ENCODE data around the gene CACYBP. TPM values are rescaled to one million over a fixed set of nuclear protein-coding genes. Genes with fewer than 3 reads are reported as not detected.

CACYBP gene
- total RNA-seq, 1 donor from 2014 or later, result 41.7 TPM

DNA sequence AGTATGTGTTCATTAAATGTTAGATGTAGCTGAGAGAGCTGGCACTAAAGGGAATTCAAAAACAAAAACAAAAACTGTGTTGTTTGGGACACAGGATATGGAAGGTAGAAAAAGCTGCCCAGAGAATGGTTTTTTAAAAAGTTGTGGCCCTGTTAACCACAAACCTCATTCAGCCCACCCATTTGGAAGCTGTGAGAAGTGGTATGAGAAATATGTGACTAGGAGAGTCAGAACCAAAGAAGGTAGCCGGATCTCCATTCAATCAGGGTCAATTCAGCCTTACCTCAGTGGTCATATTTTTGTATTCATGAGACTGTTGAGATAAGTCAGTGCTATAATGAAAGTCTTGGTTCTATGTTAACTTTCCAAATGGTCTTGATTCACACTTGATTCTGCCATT, 29.8 kb upstream of the CACYBP start:
- no peak for DNase-seq (ENCODE audit: low spot score)
- intact Hi-C loops (cut with DNase I), result no loop called here

DNA sequence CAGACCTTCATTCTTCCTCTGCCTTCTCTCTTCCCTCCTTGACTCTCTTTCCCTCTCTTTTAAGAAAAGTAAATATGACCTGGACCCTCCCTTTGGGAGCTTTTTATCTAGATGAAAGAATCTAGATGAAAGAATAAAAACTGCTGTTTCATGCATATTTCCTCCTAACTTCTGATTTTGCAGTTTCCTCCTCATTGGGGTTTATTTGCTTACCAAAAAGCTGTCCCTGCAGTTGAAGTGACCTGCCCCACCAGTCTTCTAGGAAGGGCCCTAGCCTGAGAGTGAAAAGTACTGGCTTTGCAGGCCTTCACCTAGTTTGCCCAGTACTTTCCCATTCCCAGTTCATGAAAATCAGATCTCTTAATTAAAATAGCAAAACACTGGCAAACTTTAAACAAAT, 28.3 kb upstream of the CACYBP start:
- no peak for DNase-seq (ENCODE audit: low spot score)
- intact Hi-C loops (cut with DNase I), result no loop called here

DNA sequence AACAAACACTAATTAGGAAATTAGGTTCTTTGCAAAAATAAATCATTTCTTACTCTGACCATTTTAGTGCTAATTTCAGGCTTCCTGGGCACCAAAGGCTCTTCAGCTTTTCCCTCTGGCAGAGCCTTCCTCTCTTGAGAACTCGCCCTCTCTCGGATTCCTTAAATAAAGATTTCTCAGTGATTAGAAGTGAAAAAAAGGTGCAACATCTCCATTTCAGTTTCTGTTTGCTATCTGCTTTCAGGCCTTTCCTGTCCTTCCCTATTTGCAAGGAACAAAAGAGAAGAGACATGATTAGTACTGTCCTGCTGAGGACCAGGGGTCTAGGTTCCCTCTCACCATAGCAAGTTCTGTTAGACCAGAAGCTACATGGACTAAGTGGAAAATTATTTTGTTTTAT, 27.8 kb upstream of the CACYBP start:
- intact Hi-C loops (cut with DNase I), result no loop called here
- DNase-seq (ENCODE audit: low spot score), result no peak

DNA sequence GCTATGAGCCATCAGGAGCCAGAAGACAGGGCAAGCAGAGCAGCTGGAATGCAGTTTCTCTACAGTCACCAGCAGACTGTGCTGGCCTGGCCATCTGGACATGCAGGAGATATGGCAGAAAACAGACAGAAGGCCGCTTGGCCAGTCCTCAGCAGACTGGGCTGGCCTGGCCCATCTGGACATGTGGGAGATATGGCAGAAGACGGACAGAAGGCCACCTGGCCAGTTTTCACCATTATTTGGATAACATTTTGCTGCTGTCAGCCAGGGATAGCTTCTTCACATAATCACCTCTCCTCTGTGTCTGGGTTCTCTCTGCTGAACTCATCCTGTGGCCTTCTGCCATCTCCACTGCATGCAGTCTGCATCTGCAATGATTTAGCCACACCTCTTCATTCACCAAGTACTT, 25.0 kb upstream of the CACYBP start:
- intact Hi-C loops (cut with DNase I), result no loop called here
- DNase-seq (ENCODE audit: low spot score), result no peak

DNA sequence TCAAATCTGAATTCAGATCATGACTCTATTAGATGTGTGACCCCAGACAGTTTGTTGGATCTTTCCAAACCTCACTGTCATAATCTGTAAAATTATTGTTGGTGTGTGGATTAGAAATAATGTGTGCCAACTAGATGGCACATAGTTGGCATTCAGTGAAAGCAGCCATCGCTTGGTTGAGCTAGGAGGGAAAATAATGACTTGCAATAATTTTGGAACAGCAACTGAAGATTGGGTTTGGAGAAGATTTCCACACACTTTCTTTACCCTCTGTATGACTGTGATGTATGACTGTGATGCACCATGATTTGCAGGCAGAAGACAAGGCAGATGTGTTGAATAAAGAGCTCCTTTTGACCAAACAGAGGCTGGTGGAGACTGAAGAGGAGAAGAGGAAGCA, 24.0 kb upstream of the CACYBP start:
- intact Hi-C loops (cut with DNase I), result no loop called here
- DNase-seq (ENCODE audit: low spot score), result no peak

DNA sequence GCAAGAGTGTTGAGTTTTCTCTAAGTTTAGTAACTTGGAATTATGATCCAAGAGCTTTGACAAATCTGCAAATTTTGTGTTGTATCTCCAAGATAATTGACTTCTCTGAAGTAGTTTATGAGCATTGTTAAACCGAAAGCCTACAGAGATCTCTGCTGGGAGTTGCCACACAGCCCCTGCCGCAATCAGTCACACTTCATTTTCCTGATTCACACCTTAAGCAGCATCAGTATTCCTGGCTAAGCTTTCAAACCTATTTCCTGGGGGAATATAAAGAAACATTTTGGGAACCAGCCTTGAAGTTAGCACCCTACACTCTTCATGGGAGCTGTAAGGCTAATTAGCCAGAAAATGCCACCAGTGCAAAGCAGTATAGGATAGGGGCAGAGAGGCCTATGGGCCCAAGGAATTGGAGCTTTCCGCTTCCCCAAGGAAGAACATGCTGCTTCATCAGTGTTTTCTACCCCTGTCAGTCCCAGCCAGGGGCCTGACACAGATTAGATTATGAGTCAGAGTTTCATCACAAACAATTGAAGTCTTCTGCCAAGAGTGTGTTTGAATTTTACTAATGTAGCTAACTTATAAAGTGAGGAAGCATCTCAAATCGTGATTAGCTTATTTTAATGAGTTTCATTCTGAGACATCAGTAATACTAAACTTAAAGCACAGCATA, 23.2 kb upstream of the CACYBP start:
- intact Hi-C loops (cut with DNase I), result no loop called here
- no peak for DNase-seq (ENCODE audit: low spot score)

DNA sequence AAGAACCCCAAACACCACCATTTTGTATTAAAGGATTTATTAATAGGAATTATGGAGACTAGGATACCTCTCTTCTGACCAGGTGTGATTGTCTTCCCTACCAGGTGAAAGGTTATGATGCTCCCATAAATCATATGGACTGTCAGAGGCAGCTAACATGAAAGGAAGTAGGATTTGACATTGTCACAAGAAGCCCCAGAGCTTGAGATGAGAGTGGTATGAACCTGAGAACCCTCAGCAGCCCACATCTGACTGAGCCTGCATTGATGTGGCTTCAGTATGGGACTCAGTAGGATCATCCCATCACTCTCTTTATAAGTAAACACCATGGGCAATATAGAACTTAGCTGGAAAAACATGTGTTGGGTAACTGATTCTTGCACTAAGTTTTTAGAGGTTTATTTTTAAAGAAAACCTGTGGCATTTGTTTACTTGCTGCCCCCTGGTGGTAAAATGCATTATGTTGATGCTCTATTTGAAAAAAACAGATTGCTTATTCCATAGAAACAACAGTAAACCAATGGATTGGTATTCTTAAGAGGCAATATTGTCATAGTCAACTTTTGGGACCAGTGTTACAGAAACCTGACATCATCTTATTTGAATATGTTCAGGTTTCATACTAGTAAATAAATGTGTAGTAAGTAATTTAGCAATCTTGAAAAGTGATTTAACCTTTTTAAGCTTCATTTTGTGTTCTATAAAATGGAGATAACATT, 16.6 kb upstream of the CACYBP start:
- no peak for DNase-seq (ENCODE audit: low spot score)
- intact Hi-C loops (cut with DNase I), result no loop called here

DNA sequence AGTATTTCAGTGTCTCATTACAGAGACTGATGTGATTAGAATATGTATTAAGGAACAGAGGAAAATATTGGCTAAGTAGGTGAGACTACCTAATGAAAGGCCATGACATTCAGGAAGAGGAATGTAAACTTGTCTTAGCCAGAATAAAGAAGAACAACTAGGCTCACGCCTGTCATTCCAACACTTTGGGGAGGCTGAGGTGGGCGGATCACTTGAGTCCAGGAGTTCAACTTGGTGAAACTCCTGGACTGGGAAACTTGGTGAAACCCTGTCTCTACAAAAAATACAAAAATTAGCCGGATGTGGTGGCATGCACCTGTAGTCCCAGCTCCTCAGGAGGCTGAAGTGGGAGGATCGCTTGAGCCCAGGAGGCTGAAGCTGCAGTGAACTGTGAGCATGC, 14.8 kb upstream of the CACYBP start:
- DNase-seq (ENCODE audit: low spot score), result no peak
- intact Hi-C loops (cut with DNase I), result loop anchor here (1.0 kb wide), 1 partner anchor 215 kb away; no protein-coding TSS in a partner anchor

DNA sequence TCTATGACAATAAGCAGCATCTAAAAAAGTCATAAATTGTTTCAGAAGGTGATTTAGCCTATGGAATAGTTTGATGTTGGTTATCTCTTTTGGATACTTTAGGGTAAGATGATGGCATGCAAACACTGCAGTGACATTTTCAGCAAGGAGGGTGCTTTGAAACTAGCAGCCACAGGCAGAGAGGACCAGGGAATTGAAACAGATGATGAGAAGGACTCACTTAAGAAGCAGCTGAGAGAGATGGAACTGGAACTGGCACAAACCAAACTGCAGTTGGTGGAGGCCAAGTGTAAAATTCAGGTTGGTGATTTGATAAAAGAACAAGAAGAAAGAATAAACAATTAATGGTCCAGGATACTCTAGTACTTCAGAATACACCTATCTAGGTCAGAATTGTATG, 11.2 kb upstream of the CACYBP start:
- intact Hi-C loops (cut with DNase I), result no loop called here
- no peak for DNase-seq (ENCODE audit: low spot score)

DNA sequence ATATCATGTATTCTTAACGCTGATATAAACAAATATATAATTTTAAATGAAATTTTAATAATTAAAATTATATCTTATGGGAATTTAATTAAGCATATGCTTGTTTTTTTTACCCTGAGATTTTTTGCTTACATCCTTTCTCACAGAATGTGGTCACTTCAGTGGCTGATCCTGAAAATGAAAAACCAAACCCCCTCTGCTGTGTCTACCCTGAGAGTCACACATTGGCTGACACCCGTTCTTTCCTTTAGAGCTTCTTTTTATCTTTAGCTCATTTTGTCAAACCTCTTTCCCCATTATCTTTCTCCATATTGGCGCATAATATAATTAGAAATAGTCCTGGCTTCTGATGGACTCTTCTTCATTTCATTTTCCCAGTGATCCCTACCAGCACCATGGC, 10.8 kb upstream of the CACYBP start:
- no peak for DNase-seq (ENCODE audit: low spot score)
- intact Hi-C loops (cut with DNase I), result no loop called here

DNA sequence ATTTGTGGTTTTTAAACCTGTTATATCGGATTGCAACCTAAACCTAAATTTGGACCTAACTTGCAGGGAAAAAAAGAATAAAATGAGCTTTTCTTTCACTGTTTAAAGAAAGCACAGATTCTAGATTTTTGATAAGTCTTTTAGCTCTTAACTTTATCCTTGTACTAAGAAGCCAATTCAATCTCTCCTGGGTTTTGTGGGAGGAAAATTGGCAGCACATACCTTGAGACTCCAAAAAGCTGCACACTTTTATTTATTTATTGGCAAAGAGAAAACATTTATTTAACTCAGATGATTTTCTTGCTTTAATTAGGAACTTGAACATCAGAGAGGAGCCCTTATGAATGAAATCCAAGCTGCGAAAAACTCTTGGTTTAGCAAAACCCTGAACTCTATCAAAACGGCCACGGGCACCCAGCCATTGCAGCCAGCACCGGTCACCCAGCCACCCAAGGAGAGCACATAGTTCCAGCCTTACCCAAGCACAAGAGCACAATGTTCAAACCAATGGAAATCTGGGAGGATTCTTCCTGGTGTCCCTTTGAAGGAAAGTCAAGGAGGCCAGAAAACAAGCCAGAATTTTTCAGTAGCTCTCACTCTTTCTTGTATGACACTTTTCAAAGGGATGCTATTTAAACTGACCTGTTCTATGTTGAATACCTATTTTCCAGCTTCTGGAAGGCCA, 10.1 kb upstream of the CACYBP start:
- intact Hi-C loops (cut with DNase I), result loop anchor here (10.0 kb wide), 1 partner anchor 725 kb away; no protein-coding TSS in a partner anchor
- no peak for DNase-seq (ENCODE audit: low spot score)

DNA sequence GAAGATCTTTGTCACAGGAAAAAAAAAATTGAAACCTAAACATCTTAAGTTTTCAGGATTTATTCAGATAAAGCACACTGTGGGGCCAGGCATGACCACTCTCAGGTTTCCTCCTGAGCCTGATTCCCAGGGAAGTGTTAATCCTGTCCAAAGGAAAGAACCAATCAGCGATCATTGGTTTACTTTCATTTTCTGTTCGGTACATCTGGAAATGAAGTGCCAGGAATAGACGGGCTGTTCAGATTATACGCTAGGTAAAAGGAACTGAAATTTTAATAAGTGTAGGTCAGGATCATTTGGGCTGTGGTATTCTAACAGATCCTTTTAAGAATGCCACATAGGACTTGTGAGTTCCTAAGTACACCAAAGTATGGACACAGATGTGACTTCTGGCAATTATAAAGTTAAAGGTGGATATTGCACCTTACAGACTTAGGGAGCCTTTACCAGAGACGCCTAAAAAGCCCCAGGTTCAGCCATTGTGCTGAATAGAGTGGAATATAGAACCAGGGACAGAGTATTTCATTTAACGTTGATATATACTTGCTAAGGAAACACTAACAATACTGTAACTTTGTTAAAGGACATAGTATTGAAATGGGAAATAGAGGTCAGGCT, 9.3 kb upstream of the CACYBP start:
- no peak for DNase-seq (ENCODE audit: low spot score)
- intact Hi-C loops (cut with DNase I), result loop anchor here (10.0 kb wide), 1 partner anchor 726 kb away; no protein-coding TSS in a partner anchor

DNA sequence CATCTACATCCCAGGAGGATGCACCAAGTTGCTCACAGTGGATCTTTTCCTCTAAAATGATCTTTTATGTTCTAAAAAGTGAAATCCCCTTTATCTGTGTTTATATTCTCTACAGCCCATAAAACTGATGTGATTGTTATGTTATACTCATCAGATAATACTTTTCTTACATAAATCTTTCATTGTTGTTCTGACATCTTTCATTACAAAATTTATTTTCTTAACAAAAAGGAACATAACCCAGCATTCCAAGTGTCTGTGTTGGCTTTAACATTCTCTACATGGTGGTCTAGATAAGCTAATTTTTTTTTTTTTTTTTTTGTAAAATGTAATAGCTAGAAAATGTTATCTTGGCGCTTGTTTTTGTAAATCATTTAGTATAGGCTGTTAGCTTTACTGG, 8.3 kb upstream of the CACYBP start:
- intact Hi-C loops (cut with DNase I), result loop anchor here (10.0 kb wide), 1 partner anchor 727 kb away; no protein-coding TSS in a partner anchor

DNA sequence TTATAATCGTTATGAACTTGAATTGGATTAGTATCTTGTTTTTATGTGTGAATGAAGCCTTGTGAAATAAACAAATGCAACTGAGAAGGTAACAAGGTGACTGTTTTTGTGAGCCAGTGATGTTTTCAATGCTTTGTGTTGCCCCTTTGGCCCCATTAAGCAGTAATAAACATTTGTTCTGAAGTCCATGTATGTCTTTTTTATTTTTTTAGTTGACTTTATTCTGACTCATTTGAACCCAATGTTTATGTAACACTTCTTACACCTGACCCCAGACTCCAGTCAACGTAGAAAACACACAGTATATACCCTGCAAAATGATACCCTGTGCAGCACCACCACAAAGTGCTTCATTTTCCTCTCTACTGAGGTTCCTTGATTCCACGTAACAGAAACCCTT, 4.6 kb upstream of the CACYBP start:
- intact Hi-C loops (cut with DNase I), result loop anchor here (5.0 to 10.0 kb wide), 2 partner anchors 730 to 1128 kb away; partner anchors contain the start of genes GAS5 and ZBTB37

More for the DNA sequence above, 8.3 kb upstream of the CACYBP start:
- DNase-seq (ENCODE audit: low spot score), result no peak

DNA sequence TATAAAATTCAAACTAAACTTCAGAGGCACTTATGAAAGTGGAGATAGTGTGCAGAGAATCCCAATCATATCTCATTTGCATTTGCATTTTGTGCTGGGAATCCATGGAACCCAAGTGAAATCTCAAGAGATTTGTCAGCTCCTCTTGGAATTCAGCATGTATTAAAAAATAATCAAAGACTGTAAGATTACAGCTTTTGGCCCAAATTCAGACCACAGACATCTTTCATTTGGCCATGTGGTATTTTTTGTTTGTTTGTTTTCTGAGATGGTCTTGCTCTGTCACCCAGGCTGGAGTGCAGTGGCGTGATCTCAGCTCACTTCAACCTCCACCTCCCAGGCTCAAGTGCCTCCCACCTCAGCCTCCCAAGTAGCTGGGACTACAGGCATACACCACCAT, 3.8 kb upstream of the CACYBP start:
- no peak for DNase-seq (ENCODE audit: low spot score)
- intact Hi-C loops (cut with DNase I), result loop anchor here (5.0 to 10.0 kb wide), 2 partner anchors 731 to 1129 kb away; partner anchors contain the start of genes GAS5 and ZBTB37

More for the DNA sequence above, 4.6 kb upstream of the CACYBP start:
- DNase-seq (ENCODE audit: low spot score), result no peak

DNA sequence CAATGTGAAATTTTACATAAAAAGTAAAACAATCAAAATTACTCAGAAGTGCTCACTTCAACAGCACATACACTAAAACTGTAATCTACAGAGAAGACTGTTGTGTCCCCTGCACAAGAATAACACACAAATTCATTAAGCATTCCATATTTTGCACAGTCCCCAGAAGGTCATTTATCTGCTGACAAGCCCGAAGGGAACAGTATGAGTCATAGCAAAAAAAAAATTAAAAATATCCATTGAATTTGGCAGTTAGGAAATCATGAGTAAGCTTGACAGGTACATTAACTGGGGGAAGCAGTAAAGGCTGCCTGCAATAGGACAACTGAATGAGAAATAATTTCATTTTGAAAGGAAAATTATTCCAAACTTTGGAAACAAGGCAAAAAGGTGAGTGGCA, 3.3 kb upstream of the CACYBP start:
- no peak for DNase-seq (ENCODE audit: low spot score)
- intact Hi-C loops (cut with DNase I), result loop anchor here (5.0 to 10.0 kb wide), 2 partner anchors 732 to 1129 kb away; partner anchors contain the start of genes GAS5 and ZBTB37

DNA sequence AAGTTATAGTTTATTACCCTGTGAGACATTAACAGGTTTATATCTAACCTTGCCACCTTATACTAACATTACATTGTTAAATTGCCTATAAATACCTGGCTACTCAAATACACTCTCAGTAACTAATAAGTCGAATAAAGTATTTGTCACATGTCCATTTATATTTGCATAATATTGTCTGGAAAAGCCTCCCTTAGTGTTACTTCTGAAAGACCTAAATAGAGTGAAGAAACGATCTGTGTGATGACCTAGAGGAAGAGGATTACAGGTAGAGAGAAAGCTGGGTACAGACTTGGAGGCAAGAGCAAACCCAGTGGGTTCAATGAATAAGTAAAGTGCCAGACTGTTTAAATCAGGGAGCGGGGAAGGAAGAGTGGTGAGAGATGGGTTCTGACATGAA, 2.7 kb upstream of the CACYBP start:
- intact Hi-C loops (cut with DNase I), result loop anchor here (5.0 to 10.0 kb wide), 2 partner anchors 732 to 1130 kb away; partner anchors contain the start of genes GAS5 and ZBTB37

DNA sequence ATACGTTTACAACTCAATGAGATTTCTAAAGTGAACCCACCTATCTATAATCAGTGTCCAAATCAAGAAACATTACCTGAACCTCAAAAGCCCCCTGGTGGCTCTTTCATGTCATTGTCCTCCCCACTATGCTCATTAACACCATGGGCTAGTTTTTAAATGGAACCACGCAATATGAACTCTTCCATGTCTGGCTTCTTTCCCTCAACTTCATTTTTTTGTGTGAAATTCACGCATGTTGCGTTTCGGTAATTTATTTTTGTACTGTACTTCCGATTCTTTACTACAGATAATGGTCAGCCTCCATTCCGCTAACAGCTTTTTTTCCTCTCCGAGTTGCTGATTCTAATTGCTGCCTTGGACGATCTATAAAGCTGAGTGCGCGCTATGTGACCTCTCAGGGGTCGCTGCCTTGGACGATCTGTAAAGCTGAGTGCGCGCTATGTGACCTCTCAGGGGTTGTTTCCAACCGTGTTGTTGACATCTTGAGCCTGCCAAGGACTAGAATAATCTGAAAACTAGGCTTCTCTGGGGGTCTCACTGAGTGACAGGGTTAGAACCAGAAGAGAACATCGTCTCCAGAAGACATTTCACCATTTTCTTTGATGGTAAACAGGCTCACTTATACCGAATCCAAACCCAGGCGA, 1.1 kb upstream of the CACYBP start:
- intact Hi-C loops (cut with DNase I), result loop anchor here (1.0 to 10.0 kb wide), 3 partner anchors 25 to 1131 kb away; partner anchors contain the start of genes GAS5, MRPS14 and ZBTB37
- DNase-seq (ENCODE audit: low spot score), result no peak

More for the DNA sequence above, 2.7 kb upstream of the CACYBP start:
- no peak for DNase-seq (ENCODE audit: low spot score)

Data from cardiac septum (tissue), 1 donor.